GM19467 (cell line): ENCODE measurements around the gene GPR22.

Experiments used
- ATAC-seq: cut with Tn5 transposase; IDR thresholded peaks from one replicate; pipeline ENCODE4 v1.9.1; 2021; ENCODE audit warnings: mild to moderate bottlenecking, moderate library complexity; ENCODE audit not compliant: unreplicated experiment

GPR22 gene

DNA sequence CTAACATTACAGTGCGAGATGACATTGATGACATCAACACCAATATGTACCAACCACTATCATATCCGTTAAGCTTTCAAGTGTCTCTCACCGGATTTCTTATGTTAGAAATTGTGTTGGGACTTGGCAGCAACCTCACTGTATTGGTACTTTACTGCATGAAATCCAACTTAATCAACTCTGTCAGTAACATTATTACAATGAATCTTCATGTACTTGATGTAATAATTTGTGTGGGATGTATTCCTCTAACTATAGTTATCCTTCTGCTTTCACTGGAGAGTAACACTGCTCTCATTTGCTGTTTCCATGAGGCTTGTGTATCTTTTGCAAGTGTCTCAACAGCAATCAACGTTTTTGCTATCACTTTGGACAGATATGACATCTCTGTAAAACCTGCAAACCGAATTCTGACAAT, 4.3 kb downstream of the GPR22 start:
- no peak for ATAC-seq

DNA sequence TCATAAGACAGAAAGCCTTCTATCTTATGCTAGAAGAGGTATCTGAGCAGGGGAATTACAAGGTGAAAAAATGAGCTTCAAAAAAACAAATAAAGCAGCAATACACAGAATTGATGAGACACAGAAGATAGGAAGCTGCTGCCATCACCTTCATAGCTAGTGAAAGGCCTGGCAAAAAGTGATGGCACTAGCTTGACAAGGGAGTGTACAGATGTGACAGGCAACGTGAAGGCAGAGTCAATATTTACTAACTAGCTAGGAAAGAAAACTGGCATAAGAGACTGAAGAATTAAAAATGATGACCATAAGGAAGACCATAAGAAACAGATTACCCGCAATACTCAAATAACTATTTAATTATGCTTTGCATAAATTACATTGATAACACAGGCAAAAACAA, 9.4 kb downstream of the GPR22 start:
- ATAC-seq = no peak

DNA sequence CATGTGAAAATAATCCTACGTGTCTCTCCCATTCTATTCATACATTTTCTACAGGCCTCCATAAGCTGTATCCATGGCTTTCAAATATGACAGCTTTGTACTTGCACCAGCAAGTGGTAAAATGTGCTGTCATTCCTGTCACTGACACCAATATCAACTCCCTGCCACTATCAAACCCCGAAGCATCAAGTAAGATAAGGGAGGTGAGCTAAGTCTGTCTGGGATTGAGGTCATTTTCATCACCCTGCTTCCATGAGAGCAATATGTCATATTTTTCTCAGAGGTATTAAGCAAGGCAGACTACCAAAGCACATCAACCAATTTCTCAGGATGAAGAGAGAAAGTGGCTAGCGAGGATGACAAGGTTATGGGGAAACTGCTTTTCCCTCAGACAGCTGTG, 11.1 kb downstream of the GPR22 start:
- no peak for ATAC-seq

DNA sequence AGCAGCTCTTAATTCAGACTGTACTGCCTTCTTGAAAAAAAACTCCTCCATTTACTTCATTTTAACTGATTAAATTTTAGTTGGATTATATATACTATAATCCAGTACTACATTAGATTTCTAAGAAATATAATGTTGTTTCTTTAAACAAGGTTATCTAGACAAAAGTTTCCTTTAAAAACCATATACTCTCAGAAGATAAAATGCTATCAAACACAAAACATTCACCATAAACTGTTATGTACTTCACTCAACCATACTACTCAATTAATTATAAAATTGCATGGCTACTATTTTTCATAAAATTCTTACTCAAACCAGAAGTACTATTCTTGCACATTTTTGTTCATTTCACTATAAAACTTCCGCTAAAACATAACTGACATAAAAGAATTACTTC, 12.7 kb downstream of the GPR22 start:
- no peak for ATAC-seq

DNA sequence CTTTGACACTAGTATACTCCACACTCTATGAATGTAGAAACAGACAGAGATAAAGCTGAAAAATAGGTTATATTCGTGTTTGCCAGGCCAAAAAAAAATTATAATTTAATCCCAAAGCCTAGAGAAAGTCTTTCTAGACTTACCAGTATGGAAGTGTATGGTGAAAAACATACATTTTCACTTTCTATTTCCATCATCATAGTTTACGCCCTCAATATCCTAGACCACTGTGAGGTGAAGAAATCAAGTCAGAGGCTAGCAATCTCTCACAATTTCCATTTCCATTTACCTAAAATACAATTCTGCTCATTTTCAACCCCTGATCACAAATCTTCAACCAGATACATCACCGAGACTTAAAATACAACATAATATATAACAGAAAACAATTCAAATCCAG, 16.2 kb downstream of the GPR22 start:
- no peak for ATAC-seq

DNA sequence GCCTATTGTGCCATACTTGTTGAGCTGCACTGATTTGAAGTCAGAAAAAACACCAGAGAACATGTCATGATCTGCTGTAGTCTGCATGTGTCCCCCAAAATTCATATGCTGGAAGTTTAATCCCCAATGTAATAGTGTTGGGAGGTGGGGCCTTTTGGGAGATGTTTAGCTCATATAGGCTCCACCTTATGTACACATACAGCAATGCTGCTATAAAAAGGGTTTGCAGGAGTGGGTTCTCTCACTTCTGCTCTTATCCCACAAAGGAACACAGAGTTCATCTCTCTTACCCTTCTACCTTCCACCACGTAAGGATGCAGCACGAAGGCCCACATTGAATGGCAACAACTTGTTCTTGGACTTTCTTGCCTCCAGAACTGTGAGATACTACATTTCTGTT, 23.0 kb downstream of the GPR22 start:
- ATAC-seq = no peak

DNA sequence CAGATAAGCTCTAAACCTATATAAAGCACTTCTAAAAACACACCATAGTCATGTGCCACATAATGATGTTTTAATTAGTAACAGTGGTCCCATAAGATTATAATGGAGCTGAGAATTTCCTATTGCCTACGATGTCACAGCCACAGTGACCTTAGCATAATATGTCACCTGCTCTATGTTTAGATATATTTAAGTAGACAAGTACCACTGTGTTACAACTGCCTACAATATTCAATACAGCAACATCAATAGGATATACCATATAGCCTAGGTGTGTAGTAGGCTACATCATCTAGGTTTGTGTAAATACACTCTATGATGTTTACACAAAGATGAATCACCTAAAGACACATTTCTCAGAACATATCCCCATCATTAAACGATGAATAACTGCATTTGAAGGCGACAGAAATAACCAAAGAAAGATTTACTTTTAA, 24.5 kb downstream of the GPR22 start:
- no peak for ATAC-seq

DNA sequence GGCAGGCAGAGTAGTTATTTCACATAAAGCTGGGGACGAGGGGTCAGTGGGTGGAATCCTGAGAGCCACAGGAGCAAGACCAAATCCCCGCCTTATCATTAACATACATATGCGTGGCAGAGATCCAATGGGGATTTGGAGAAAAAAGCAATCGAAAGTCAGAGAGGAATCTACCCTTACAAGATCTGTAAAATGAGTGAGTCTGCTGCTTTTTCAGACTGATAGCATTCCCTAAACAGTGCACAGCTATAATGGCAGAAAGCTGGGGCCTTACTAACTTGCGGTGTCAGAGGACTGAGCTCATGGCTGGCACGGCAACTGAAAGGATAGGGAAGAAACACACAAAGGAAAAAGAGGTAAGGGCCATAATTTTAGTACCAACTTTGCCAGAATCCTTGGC, 25.0 kb downstream of the GPR22 start:
- no peak for ATAC-seq

DNA sequence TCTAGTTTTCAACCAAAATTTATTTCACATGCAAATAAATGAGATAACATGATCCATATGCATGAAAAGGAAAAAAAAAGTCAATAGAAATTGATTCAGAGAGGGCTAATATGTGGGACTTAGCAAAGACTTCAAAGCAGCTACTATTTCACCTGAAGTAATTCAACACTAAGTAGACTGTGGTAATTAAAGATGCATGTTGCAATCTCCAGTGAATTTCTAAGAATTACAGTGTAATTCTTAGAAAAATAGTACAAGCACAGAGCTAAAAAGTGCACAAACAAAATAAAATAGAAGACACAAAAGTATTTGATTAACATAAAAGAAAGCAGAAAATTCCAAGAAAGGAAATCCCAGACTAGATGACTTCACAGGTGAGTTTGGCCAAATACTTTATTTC, 25.7 kb downstream of the GPR22 start:
- no peak for ATAC-seq

DNA sequence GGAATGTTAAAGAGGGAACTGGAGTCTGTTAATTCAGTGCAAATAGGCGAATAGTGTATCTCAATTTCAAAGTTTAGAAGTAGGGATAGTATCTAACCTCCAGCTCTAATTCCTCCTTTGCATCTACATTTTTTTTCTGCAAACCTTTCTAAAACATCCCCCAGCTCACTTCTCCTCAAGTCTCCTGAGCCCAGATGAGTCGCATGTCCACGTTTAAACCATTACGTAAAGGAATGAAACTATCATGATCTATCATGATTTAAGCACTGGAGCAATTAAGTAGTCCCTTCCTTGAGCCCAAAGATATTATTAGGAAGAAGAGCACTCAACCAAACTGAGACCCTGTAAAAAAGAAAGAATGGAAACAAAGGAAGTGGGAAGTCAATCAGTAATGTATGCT, 29.9 kb downstream of the GPR22 start:
- no peak for ATAC-seq

DNA sequence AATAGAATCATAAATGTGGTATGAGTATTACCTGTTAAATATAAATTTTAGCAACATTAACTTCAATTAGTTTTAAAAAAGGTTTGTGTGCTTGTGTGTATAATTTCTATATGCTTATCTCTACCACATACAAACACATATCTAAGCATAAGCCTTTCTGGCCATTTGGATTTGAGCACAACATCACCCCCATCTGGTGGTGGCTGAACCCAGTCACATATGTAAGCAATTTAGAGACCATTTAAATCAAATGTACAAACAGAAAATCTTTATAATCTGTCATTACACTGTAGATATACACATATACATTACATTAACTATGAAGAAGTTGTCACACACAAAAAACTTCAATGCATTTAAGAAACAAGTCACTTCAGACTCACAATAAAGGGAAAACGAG, 31.7 kb downstream of the GPR22 start:
- no peak for ATAC-seq

DNA sequence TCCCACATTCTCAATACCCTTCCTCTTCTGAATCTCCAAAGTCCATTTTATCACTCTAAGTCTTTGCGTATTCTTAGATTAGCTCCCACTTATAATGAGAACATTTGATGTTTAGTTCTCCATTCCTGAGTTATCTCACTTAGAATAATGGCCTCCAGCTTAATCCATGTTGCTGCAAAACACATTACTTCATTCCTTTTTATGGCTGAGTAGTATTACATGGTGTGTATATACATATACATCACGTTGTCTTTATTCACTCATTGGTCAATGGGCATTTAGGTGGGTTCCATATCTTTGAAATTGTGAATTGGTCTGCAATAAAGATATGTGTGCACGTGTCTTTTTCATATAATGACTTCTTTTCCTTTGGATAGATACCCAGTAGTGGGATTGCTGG, 32.3 kb downstream of the GPR22 start:
- no peak for ATAC-seq

DNA sequence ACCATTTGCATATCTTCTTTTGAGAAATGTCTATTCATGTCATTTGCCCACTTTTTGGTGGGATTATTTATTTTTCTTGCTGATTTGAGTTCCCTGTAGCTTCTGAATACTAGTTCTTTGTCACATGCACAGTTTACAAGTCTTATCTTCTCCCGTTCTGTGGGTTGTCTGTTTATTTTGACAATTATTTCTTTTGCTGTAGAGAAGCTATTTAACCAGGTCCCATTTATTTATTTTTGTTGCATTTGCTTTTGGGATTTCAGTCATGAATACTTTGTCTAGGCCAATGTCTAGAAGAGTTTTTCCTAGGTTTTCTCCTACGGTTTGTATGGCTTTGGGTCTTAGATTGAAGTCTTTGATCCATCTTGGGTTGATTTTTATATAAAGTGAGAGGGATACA, 32.9 kb downstream of the GPR22 start:
- ATAC-seq = no peak

DNA sequence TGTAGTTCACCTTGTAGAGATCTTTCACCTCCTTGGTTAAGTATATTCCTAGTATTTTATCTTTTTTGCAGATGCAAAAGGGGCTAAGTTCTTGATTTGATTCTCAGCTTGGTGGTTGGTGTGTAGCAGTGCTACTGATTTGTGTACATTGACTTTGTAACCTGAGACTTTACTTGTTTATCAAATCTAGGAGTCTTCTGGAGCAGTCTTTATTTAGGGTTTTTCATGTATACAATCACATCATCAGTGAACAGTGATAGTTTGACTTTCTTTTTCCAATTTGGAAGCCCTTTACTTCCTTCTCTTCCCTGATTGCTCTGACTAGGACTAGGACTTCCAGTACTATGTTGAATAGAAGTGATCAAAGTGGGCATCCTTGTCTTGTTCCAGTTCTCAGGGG, 33.8 kb downstream of the GPR22 start:
- ATAC-seq = no peak

DNA sequence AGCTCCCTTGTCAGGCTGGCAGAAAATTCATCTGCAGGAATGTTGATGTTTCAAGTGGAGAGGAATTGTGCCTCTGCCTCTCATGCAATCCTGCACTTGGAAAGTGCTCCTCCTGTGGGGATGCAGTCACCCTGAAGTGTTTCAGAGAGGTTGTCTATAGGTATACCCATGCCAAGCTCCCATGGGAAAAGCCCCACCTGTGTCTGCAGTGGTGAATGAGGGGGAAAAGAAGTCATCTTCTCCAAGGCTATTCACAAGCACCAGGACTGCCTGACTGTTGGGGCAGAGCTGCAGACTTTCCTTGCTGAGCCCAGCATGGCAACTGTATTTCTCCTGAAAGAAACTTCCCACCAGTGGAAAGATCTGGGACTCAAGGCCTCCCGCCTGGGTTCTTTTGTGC, 35.5 kb downstream of the GPR22 start:
- ATAC-seq = no peak

DNA sequence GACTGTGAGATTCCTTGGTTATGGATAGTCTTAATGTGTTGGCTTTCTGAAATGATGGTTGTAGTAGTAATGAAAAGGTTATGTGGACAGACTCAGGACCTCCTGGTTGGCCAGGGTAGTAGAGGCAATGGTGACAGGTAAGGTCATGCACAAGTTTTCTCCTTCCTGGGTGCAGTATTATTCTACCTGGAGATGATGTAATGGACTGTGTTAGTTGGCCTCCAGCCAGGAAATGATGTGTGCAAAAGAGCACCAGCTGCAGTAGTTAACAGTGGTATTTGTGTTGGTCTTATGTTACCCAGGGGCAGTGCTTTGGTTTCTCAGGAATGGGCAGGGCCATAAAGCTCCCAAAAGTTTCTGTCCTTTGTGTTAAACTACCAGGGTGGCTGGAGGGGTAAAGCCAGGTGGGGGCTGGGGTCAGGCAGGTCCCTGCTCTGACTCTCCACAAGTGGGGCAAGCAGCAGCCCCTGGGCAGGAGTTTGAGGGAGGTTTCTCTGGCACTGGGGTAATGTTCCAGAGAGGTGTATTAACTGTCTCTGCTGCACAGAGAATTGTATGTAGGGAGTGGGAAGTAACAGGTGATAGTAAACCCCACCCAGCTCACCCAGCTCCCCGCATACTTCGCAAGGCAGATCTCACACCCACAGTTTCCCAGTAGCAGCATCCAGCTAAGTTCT, 36.3 kb downstream of the GPR22 start:
- ATAC-seq = no peak

DNA sequence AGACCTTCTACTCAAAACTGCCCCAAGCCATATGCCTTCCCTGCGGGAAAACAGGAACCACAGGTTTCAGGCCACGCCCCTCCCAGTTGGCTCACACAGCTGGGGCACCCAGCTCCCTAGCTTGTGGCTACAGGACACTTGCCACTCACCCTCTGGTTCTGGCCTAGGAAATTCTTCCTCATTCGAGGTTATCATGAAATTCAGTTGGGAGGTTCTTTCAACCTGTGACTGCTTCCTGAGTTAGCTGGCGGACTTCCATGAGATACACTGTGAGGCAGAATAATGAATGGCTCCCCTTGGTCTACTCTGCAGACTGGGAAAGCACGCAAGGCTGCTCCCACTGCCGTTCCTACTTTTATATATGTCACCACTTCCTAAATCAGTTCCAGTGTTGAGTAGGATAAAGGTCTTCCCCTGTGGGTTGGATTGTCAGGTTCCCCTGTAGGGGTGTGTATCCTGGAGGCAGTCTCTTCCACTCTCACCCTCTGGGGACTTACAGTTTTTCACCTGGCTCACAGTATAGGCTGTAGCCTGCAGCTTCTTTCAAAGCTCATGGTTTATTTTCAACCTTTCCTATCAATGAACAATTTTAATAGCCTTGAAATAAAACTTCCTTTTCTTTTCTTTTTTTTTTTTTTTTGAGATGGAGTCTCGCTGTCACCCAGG, 37.0 kb downstream of the GPR22 start:
- no peak for ATAC-seq
